NCI-H2029 treated with DMSO at 0.1 percent for 48 hours (cell line): ENCODE measurements around the gene PAX7.
"Not testable (repeated sequence)": the region's sequence is repeated elsewhere in the genome, so short reads cannot be mapped to it uniquely, and the experiment has no call there.

Experiments
- DNase-seq: peaks from one replicate; lab custom pipeline; 2025; lab: John Stamatoyannopoulos, UW

PAX7 gene

GRCh38 chr1:18761948-18762840, 131.5 kb downstream of the PAX7 start:
- DNase-seq: no peak

DNA sequence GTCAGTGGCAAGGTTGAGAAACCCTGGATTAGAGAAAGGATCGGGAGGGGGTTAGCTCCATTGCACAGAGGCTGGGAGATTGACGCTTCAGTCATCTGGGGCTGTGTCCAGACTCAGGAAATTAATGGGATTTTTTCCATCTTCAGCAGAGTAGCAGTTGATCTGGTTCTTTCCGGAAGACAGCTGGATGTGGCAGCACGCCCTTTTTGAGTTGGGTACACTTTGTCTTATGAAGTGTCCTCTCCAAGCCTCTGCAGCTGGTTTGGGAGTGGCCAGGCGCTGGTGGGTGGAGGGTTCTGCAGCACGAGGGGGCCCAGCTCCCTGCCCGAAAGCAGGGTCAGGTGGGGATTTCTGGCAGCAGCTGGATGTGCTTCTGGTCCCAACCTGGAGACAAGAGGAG, 133.7 kb downstream of the PAX7 start:
- no peak for DNase-seq

DNA sequence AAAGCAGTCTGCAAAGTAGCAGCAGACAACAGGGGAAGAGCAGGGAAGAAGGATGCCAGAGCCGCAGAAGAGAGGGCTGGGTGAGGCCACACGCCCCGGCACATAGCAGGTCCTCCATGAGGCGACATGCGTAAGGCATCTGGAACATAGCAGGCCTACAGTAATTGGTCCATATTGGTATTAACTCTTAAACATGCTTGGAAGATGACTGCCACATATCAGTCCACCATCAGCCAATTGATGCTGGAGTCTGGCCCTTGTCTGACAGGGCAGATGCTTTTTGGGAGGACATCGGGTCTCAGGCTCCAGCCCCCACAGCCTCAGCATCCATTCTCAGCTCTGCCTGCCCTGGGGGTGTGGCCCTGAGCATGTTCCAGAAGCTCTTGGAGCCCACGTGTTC, 135.1 kb downstream of the PAX7 start:
- no peak for DNase-seq

DNA sequence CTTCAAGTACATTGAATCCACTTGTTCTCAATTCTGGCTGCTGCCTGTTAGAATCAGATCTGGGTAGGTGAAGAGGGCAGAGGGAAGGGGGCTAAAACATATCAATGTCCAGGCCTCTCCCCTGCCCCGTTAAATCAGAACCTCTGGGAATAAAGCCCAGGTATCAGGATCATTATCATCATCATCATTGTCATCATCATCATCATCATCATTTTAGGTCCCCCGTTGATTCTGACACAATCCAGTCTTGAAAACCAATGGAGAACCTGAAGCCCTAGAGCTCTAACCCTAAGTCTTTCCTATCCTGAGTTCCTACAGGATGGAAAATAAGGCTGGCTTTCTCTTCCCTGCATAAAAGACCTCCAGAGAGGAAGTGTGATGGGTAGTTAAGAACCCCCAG, 135.7 kb downstream of the PAX7 start:
- no peak for DNase-seq

GRCh38 chr1:18767576-18767975, 136.9 kb downstream of the PAX7 start:
- not testable (repeated sequence) for DNase-seq

GRCh38 chr1:18768086-18768485, 137.4 kb downstream of the PAX7 start:
- no peak for DNase-seq

DNA sequence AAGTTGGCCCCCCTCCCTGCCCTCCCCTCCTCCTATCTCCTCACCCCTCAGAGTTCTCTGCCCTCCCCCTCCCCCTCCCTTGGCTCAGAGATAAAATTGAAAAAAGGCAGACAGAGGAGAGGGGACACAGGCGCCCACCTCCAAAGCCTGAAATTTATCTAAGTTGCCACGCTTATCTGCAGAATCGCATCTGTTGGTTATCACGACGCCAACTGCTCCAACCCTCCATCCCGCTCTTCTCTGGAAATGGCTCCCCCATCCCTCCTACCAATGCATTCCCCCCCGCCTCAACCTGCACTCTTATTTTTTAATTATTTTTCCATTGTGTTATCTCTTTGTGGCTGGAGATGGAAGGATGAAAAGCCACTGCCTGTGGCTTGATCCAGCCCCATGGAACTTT, 138.5 kb downstream of the PAX7 start:
- no peak for DNase-seq

DNA sequence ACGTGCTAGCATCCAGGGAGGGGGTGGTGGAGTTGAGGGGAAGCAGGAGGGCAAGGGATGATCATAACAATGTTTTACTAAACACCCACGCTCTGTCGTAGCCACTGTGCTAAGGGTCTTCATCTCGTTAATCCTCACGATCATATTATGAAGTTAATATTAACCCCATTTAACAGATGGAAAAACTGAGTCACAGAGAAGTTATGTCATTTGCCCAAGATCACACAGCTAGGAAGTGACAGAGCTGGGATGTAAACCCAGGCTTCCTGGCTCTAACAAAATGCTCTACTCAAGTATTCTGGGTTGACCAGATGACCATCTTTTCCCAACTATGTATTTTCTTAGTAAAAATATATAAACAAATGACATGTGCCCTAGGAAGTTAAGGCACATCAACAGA, 140.2 kb downstream of the PAX7 start:
- DNase-seq: no peak

DNA sequence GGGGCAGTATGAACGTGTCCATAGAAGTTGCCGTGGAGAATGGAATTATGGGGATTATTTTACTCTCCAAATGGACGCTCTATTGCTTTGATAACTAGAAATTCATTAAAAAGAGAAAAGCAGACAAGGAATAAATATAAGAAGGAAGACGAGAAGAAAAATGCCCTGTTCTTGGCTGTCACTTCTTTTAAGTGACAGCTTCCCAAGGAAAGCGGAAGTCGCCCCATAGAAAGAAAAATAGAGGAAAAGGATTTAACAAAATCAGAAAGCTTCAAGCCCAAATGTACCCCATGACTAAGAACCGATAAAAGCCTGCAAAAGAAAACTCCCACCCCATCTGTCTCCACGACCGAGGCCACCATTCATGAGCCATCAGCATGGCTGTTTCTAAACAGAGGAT, 143.1 kb downstream of the PAX7 start:
- DNase-seq: no peak

- no peak for DNase-seq
Measured at GRCh38 chr1:18775341-18775740, 144.7 kb downstream of the PAX7 start.

DNA sequence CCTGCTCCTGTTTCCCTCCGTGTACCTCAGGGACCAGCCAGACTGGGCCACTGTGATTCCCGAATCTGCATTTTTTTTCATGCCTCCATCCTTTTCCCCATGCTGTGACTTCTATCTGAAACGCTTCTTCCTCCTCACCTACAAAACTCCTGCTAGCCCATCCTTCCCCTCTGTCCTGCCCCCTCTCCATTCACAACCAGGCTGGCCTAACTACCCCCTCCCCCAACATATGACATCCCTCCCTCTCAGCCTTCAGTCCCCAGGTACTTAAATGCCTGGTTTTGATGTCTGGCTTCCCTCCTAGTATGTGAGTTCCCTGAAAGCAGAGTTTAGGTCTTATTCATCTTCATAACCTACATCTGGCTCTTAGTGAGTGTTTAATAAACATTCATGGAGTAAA, 146.1 kb downstream of the PAX7 start:
- DNase-seq: no peak

DNA sequence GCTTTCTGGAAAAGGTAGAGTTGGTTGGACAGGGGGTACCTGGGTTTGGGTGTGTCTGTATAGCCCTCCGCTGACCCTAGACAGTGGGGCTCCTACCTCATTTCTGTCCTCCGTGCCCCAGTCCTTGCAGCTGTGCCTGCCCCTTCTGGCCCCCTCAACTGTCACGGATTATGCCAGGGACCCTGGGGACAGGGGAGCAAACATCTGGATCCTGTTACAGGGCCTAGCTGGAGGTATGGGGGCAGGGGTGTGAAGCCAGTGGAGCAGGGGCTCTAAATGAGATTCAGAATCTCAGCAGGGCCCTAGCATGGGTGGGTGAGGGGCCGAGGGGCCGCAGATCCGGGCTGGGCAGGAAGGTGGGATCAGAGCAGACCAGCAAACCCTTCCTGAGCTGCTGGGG, 147.8 kb downstream of the PAX7 start:
- DNase-seq: no peak

DNA sequence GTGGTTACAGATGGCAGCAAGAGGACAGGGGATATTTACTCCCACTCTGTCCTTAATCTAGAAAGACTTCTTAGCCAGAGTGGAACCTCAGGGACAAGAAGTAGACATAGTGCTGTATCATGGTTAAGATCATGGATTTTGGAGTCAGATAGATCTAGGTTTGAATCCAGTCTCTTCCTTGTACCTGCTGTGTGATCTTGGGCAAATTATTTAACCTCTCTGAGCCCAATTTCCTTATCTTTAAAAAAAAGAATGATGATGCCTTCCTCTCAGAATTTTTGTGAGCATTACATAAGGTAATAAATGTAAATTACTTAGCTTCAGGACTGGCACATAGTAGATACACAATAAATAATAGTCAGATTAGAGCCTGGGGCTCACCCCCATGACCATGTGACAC, 150.4 kb downstream of the PAX7 start:
- no peak for DNase-seq

DNA sequence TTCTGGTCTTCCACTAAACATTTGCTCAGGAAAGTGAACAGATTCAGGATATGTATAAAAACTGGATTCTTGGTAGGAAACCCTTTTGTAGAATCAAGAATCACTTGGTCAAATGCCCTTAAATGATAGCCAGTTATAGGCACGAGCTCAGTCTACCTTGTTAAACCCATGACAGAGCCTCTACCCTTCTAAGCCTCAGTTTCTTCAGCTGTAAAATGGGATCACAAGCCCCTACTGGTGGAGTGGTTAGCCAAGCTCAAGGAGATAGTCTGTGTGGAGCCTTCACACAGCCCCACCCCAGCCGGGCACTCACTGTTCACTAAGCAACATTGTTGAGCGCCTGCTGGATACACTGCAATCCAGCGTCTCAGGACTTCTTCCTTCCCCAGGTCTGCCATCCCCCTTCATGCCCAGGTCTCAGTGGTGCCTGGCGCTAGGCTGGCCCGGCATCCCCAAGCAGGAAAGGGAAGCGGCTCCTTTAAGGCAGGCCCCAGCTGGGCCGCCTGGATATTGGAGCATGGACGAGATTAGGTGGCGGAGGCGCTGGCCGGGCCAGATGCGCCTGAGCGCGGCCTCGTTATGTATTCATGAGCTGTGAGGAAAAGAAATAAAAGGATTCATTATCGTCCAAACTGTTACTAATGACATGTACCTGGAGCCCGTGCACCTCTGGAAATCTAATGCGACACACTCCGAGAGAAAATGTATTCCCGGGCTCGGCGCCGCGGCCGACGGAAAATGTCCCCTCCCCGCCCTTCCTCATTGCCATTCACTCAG, 153.2 kb downstream of the PAX7 start:
- DNase-seq: no peak

DNA sequence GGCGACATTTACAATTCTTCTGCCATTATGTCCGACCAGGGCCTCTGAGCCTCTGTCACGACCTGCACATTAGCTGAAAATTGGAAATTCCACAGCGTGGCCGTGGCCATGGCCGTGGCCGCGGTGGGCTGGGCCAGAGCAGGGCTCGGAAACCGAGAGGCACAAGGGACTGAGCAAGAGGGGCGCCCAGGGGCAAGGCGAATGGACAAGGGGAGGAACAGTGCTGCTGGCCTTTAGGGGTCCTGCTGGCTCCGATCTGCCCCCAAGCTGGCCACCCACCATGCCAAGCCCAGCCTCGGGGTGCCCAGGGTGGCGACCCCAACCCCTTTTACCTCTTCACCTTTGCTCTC, 153.8 kb downstream of the PAX7 start:
- DNase-seq: no peak

GRCh38 chr1:18786149-18786548, 155.5 kb downstream of the PAX7 start:
- no peak for DNase-seq

GRCh38 chr1:18787825-18788385, 157.3 kb downstream of the PAX7 start:
- DNase-seq: no peak

- no peak for DNase-seq
Measured at GRCh38 chr1:18789246-18789645, 158.6 kb downstream of the PAX7 start.

DNA sequence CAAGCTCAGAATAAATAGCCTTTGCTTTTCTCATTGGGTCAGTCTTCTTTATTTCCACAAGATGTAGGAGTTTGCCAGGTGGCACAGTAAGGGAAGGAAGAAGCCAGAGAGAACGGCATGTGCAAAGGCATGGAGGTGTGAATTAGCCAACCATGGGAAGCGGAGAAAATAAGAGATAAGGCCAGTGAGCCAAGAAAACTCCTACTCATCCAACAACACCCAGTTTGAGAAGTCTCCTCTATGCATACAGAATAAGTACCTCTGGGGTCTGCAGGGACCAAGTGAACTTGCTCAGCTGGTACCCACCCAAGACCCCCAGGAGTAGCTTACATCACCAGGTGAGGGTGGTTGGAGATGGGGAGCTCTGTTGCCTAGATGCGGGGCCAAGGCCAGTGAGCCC, 162.1 kb downstream of the PAX7 start:
- no peak for DNase-seq

- no peak for DNase-seq
Measured at GRCh38 chr1:18793164-18793563, 162.5 kb downstream of the PAX7 start.

- peak; percentile 40 for DNase-seq
Measured at GRCh38 chr1:18794051-18794450, 163.4 kb downstream of the PAX7 start.

DNA sequence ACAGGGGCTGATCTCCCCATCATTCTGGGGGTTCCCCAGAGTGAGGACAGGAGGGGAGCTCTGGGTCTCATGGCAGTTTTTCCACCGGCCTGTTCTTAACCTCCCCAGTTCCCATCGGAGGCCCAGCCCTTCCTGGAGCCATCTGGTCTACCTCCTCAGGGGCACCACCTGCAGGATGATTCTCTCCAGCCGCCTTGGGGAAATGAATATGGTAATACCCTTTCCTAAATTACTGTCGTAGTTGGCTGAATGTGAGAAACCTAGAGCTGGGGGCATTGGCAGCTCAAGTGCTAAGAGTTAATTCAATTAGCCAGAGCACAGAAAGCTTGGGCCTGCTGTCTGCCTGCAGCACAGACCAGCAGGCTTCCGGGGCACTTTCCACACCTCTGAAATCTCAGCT, 163.9 kb downstream of the PAX7 start:
- no peak for DNase-seq

GRCh38 chr1:18795002-18795689, 164.5 kb downstream of the PAX7 start:
- no peak for DNase-seq
